AG08395 (cell line): ENCODE results near the gene EDA.

Experiments used
- DNase-seq: peaks from one replicate; pipeline ENCODE4 v3.0.0; 2012; ENCODE audit warnings: mixed read lengths, low spot score

Gene EDA

DNA sequence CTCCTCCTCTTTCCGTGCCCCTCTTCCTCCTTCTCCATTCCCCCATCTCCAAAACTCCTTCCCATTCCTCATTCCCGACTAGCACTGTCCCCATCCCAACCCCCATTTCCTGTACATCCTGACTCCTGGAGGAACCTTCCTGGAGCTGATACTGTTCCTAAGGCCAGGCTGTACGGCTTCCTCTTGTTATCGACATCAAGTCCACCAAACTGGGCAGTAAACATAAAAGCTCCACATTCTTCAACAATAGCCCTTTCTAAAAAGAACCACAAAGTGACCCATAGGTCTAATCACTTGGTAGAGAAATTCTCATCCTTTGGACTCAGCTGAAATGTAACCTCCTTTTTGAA is 410.9 kb downstream of the EDA start:
- DNase-seq: no peak

DNA sequence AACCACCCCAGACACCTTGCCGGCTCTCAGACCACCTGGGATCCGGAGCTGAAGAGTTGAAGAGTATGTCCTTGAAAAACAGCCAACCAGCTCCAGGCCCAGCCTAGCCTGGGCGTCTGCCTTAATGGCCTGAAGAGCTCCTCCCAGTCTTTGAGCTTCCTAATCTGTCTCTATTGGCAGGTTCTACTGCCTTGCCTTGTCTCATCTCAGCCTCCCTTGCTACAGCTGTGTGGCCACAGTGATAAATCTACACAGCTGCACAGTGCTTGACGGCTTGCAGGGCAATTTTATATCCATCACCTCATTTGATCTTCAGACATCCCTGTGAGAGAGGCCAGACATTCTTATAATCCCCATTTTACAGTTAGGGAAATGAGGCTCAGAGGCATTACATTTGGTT is 413.9 kb downstream of the EDA start:
- no peak for DNase-seq

DNA sequence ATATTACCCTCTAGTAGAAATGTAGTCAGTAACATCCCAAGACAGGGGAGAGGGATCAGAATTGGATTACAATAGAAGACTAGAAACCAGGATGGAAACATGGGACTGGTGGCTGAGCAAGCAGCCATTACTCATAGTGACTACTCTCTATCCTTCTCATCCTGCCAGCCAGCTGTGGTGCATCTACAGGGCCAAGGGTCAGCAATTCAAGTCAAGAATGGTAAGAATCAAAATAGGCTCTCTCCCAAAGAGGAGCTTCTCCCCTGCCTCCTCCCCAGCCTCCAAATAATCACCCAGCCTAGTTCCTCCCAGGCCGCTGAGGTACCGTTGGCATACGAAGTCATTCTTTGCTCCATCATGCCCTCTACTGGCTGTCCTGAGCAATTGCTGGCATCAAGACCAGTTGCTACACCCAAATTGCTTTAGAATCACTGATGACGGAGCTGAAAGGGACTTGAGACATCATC is 414.4 kb downstream of the EDA start:
- peak; percentile 71 for DNase-seq

DNA sequence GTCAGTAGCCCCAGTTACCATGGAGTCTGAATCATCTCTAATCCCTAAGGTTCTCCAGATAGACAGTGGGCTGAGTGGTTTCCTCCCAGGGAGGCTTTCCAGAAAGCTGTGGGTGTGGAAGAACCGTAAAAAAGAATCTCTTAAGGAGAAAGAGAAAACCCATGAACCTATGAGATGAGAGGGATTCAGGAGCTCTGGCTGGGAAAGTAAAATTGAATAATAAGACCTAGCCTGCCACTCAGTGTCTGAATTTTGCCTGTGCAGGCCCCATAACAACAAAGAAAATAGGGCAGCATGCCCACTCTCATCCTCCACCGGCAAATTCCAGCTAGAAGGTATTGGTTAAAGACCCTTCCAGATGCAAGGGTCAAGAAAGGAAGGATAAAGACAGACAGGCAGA is 416.9 kb downstream of the EDA start:
- DNase-seq: no peak

DNA sequence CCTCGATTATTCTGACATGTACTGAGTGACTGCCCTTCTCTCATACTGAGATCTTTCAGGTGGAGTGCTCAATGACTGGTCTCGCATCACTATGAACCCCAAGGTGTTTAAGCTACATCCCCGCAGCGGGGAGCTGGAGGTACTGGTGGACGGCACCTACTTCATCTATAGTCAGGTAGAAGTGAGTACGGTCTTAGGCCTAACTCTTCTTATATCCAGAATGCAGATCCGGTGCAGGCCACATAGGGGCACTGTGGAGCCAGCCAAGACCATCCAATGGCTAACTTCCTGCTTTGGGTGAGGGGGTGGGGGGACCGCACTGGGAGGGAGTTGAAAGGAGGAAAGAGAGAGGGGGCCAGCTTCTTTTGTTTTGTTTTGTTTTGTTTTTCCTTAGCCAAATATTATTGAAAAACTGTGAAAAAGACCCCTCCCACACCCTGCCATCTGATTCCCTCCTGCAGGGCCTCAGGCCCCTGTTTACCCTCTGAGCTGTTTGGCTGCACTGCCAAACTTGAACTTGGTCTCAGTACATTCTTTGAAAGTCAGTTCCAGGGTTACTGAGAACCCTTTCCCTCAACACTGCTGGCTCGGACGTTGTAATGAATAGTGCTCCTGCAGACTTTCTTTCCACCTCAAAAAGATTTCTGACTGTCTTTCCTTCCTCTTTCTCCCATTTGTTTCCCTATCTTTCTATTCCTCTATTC is 417.6 kb downstream of the EDA start:
- peak; percentile 25 for DNase-seq

DNA sequence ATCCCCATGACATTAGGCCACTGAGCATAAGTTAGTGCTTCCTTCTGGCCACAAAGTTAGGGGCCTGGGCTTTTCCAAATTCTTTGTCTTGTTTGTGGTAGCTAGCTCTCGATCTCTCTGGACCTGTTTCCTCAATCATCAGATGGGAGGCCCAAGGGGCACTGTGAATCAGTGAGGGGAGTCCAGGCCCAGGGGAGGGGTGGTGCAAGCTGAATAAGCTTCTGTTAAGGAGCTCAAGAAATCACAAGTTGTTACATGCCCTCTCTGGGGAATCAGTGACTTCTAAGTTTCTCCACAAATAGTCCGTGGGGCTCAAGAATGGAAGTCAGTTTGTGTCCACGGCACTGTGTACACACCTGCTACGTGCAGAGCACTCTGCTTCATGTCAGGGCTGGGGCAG is 418.7 kb downstream of the EDA start:
- DNase-seq: no peak

DNA sequence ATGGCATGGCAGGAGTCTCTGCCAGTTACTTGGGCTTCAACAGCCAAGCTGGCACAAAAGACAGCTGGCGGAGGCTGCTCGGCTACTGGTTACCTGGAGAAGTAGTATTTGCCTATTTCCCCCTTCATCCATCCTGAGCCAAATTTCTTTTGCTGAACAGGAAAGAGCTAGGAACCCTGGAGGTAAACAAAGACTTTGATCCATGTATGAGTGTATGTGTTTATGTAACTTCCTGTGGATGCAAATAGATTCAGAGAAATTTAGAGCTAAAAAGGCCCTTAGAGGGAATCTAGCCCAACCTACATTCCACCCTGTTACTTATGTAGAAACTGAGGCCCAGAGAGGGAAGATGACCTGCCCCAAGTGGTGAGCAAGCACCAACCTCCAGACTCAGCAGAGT is 422.6 kb downstream of the EDA start:
- no peak for DNase-seq

DNA sequence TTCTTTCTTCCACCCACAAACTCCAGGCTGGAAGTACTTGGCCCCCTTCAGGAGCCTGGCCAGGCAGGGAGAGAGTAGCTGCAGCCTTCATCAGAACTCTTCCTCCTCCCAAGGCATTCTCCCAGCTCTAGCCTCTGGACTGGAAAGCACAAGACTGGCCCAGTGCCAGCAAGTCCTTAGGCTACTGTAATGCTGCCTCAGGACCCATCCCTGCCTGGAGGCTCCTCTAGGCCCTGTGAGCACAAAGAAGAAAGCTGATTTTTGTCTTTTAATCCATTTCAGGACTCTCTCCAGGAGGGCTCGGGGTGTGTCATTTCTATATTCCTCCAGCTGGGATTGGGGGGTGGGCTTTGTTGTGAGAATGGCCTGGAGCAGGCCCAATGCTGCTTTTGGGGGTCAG is 423.0 kb downstream of the EDA start:
- no peak for DNase-seq

DNA sequence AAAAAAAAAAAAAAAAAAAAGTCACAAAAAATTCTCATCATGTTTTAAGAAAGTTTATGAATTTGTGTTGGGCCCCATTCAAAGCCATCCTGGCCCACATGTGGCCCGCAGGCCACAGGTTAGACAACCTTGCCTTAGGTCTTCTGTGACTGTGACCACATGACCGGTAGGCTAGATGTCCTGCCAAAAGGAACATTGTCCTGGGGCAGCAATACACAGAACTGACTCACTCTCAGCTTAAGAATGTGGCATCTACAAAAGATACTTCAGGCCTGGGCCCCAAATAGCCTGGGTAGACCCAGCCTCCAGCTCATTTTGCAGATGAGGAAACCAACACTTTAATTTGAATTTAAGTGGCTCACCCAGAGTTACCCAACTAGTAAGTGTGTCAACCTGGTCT is 423.8 kb downstream of the EDA start:
- peak; percentile 27 for DNase-seq

DNA sequence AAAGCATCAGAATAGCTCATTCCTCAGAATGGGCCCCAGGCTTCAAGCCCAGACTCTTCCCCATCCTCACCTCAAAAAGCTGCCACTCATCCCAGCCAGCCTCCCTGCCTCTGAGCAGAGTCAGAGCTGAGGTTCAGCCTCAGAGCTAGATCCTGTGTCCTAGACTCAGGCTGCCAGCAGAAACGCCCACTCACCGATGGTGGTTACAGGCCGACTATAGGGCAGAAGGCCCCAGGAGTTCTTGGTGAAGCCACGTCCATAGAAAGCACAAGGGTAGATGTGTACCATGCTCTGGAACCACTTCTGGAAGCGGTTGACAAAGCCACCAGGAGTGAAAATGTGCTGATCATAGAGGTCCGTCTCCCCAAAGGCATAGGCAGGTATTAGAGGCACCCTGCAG is 426.1 kb downstream of the EDA start:
- DNase-seq: no peak

DNA sequence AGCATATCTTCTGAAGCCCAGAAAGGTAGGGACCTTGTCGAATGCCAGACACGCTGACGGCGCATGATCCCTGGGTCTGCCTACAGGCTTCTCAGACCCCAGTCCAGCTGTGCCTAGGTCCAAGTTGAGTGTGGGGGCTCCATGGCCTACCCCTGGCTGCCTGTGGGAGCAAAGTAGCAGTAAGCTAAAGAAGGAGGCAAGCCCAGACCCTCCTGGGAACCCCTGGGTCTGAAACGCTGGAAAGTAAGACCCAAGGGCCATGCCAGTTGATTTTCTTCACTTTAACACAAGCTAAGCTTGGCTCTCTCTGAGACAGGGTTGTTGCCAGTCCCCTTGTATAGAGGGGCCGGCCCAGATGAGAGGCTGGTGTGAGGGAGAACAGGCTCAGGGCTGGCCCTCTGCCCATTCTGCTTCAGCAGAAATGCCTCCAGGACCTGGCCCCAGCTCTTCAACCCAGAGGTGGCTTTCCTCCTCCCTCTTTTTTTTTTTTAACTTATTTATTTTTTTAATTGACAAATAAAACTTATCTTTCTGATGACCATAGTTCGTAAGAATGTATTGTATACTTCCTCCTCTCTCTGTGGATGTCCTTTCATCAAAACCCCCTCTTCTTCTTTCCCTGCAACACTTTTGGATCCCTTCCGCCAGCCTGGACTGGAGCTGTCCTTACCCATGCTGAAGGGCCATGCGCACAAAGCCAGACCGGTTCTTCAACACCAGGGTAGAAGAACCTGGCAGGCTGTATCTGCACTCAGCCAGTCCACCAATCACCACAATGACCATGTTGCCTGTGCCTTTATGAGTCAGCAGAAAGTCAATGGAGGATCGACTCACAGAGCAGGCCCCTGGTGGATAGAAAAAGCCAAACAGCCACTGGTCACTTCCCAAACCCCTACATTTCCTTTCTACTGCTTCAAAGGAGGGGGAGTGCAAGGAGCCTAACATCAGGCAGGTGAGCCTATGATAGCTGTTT is 426.8 kb downstream of the EDA start:
- DNase-seq: no peak

DNA sequence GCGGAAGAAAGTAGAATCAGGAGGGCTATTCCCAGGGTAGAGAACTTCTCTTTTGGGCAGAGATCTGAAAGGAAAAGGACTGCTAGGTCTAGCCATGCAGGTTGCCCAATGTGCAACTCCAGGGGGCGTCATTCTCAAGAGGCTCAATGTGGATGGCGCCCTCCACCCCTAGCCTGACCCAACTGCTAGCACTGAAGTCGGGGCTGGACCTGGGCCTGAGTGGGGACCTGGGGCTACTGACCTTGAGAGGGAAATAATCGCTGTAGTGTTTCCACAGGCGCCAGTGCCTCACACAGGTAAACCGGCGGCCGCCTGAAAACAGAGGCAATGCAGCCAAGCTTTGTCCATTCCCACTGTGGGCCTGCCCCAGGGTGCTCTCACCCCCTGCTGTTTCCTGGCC is 427.8 kb downstream of the EDA start:
- no peak for DNase-seq

DNA sequence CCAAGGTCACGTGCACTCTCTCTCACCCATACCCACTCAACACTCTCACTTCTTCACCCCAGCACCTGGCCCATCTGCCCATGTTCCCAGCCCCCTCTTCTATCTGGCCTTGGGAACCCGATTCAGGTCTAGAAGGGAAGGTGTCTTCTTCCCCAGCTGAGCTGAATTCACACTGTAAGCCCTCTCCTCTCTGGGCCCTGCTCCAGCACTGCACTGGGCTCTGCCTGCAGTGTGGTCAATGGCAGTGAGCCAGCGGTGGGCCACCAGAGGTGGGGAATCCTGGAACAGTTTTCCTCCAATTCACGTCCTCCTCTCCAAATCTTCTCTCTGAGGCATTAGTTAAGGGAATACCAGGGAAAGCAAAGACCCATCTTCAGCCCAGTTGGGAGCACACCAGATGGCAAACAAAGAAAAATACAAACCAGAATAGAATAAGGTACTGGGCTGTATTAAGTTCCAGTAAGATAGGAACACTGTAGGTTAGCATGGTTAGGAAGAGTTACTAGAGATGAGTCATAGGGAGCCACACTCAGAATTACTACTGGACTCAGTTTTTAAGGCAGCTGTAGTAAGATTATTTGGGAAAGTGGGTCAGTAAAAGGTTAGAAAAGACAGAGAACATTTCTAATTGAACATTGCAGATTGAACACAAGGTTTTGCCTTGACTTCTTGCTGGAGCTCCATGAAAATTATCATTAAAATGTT is 428.8 kb downstream of the EDA start:
- DNase-seq: peak; percentile 37

DNA sequence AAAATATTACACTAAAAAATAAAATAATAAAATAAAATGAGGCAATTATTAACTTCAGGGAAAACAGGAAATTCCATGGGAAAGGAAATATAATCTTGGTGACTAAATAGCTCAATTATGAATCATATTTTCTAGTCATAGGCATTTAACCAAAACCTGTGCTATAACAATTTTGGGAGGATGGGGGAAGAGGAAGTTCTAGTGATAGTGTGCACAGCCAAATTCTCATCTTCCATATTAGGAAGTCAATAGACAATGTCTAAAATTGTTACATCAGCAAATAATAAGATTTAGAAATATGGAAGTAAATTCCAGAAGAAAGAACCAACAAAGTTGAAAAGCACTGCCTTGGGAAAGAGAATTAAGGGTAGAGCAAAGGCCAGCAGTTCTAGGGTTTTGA is 431.1 kb downstream of the EDA start:
- DNase-seq: no peak

DNA sequence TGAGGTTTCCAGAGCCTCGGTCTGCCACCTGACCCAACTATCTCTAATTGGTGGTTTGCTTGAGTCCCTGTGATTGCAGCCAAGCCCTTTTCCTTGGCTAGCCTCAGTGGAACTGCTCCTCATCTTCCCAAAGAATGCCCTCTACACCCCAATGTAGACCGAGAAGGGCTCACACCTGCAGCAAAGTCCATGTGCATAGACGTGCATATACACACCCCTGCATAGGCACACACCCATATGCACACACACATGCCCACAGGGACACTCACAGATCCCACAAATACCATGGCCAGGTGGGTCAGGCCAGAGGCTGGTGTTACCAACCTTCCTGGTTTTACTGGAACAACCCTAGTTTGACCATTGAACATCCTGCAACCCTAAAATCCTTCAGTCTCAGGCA is 433.5 kb downstream of the EDA start:
- DNase-seq: no peak

DNA sequence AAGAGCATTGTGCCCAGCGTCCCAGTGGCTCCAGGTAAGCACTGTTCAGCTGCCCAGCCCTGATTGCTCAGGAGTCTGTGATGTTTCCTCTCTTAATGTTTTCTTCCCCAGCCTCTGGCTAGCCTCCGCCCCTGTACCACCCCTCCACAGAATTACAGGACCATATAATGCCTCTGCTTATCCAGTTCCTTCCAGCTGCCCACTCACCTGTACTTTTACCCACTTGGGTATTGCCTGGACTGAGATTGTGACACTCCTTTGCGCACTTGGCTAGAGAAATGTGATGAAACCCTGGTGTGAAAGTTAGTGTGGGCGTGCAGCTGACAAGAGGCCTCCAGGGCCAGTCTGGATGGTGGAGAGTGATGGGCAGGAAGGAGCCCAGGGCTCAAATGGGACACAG is 434.0 kb downstream of the EDA start, which contains the start of gene AWAT2:
AWAT2 (minus strand) TSS at position 14 of the 400 bp plus-strand sequence; CDS start at position 8, 6 bp downstream.
- no peak for DNase-seq

DNA sequence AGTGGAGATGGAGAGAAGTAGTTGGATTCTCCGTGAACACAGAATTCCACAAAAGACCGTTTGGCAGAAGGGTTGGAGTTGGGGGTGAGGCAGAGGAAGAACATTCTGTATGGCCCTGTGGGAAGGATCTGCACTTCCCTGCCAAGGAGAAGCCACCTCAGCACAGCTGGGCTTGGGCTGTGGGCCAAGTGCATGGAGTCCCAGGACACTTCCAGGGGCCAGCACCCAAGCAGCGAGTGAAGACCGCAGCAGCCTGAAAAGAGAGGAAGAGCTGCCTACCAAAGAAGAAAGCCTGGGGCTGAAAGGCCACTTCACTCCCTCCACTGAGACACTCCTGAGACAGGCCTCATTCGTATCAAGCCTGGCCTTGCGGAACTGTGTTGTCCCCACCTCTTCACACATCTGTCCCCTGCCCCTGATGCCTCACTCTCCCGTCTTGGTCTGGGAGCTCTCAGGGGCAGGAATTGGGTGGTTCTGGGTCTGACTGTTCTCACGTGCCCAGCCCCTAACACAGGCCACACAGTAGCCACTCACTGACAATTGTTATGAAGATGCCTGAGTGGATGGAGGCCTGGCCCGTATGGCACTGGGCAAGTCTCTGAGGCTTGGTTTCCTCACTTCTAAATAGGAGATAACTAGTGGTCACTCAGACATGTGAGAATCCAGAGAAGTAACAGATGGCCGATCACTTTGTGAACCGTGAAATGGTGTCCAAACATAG is 437.1 kb downstream of the EDA start:
- DNase-seq: no peak

DNA sequence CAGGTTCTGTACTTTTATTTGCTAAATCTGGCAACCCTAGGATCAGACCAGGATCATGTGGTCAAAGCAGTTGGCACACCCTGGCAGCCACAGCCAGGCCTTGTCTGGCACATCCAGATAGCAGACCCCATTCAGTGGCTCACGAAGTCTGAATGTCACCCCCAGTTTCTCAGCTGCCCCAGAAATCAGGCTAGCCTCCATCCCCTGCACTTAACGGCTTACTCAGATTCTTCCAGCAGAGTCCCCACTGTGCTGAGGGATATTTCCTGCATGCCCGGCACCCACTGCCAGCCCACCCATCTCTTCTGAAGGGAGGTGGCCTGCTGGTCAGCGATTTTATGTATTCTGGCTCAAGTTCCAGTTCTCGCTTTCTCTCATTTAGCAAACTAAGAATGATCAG is 438.5 kb downstream of the EDA start:
- no peak for DNase-seq

DNA sequence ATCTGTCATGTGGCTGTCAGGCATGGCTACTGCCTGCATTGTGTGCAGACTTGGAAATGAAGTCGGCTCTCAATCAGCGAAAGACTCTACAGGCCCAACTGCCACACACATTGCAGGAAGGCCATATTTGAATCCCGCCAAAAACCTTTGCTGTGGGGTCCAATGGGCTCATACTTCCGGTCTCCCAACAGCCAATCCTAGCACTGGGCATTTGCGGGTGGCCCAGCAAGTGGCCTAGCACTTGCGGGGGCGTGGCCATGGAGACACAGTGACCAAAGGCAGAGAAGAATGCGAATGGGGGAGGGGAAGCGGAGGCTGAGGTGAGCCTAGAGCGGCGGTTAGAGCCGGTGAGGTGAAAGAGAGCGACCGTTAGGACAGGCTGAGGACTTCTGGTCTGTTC is 446.2 kb downstream of the EDA start, which contains the start of gene OTUD6A:
OTUD6A (plus strand) TSS at position 382 of the 400 bp plus-strand sequence. CDS start 68 bp downstream, outside the sequence.
- DNase-seq: no peak

DNA sequence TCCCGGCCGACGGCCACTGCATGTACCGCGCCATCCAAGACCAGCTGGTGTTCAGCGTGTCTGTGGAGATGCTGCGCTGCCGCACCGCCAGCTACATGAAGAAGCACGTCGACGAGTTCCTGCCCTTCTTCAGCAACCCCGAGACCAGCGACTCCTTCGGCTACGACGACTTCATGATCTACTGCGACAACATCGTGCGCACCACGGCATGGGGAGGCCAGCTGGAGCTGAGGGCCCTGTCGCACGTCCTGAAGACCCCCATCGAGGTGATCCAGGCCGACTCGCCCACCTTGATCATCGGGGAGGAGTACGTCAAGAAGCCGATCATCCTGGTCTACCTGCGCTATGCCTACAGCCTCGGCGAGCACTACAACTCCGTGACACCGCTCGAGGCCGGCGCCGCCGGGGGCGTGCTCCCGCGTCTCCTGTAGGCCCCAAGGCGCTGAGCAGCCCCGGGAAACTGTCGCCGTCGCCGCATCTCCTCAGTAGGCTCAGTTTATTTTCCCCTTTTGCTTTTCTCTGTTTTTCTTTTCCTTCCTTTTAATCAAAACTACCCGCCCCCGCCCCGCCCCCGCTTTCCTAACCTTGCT is 447.1 kb downstream of the EDA start:
- no peak for DNase-seq

DNA sequence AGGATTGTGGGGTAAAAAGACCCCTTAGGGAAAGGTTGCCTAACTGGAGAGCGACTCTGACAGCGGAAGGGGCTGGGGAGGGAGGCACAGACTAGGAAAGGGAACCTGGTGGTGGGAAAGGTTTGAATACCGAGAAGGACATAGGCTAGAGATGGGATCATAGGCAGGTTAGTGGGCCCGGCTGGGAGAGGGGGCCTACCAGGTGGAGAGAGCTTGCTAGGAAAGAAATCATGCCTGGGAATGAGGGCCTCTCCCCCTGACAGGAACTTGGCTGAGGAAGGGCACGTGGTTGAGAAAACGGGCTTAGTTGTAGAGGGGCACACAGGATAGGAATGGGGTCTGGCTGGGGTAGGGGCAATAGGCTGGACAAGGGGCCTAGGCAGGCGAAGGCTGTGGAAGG is 450.7 kb downstream of the EDA start:
- DNase-seq: no peak
